HEK293T (cell line): ENCODE measurements around the gene NOP56.

Experiments
- CTCF ChIA-PET: fragments of 350-600 bp; formaldehyde crosslinking; extraction: SDS; loops from one replicate; lab custom pipeline; 2021; ENCODE audit warnings: antibody characterized with exemption, inconsistent platforms; lab: Yijun Ruan, JAX
- POLR2A ChIA-PET: fragments of 350-600 bp; formaldehyde crosslinking; extraction: SDS; loops from one replicate; lab custom pipeline; 2020; ENCODE audit warnings: antibody characterized with exemption, inconsistent platforms; lab: Yijun Ruan, JAX
- DNase-seq: peaks from one replicate; pipeline ENCODE4 v3.0.0; 2012; ENCODE audit warnings: mixed read lengths; ENCODE audit errors: extremely low spot score
- ARNT ChIP-seq: fragments of 450-650 bp; IDR thresholded peaks from 2 replicates; pipeline ENCODE4 v1.6.1; 2017; ENCODE audit warnings: mild to moderate bottlenecking
- BHLHE40 ChIP-seq: fragments of 450-650 bp; IDR thresholded peaks from 2 replicates; pipeline ENCODE4 v1.6.1; 2016; ENCODE audit warnings: mild to moderate bottlenecking, moderate library complexity, borderline replicate concordance
- CTBP1 ChIP-seq: fragments of 450-650 bp; IDR thresholded peaks from 2 replicates; pipeline ENCODE4 v1.6.1; 2016; ENCODE audit warnings: borderline replicate concordance
- ELF4 ChIP-seq: fragments of 450-650 bp; IDR thresholded peaks from 2 replicates; pipeline ENCODE4 v1.6.1; 2017; ENCODE audit warnings: antibody characterized with exemption
- FOXA1 ChIP-seq: fragments of 450-650 bp; IDR thresholded peaks from 2 replicates; pipeline ENCODE4 v1.6.1; 2016; ENCODE audit warnings: mild to moderate bottlenecking
- FOXK2 ChIP-seq: fragments of 450-650 bp; IDR thresholded peaks from 2 replicates; pipeline ENCODE4 v1.6.1; 2016; ENCODE audit warnings: mild to moderate bottlenecking
- FOXM1 ChIP-seq: fragments of 450-650 bp; IDR thresholded peaks from 2 replicates; pipeline ENCODE4 v1.6.1; 2017; ENCODE audit warnings: mild to moderate bottlenecking, borderline replicate concordance
- HDGF ChIP-seq: fragments of 450-650 bp; IDR thresholded peaks from 2 replicates; pipeline ENCODE4 v1.6.1; 2017; ENCODE audit warnings: antibody characterized with exemption, borderline replicate concordance
- L3MBTL2 ChIP-seq: fragments of 450-650 bp; conservative IDR thresholded peaks from 2 replicates; pipeline ENCODE4 v1.6.1; 2016; ENCODE audit warnings: mild to moderate bottlenecking
- LEF1 ChIP-seq: fragments of 450-650 bp; IDR thresholded peaks from 2 replicates; pipeline ENCODE4 v1.6.1; 2017; ENCODE audit warnings: mild to moderate bottlenecking, borderline replicate concordance
- NFRKB ChIP-seq: fragments of 450-650 bp; IDR thresholded peaks from 2 replicates; pipeline ENCODE4 v1.6.1; 2016; ENCODE audit warnings: mild to moderate bottlenecking, moderate library complexity
- SP1 ChIP-seq: fragments of 450-650 bp; IDR thresholded peaks from 2 replicates; pipeline ENCODE4 v1.6.1; 2017
- SUZ12 ChIP-seq: fragments of 450-650 bp; IDR thresholded peaks from 2 replicates; pipeline ENCODE4 v1.6.1; 2016; ENCODE audit warnings: mild to moderate bottlenecking
- TARDBP ChIP-seq: fragments of 450-650 bp; IDR thresholded peaks from 2 replicates; pipeline ENCODE4 v1.6.1; 2016
- ZNF384 ChIP-seq: fragments of 450-650 bp; IDR thresholded peaks from 2 replicates; pipeline ENCODE4 v1.6.1; 2016
- TF ChIP-seq, protein P1 (sequence below): fragments of 450-650 bp; IDR thresholded peaks from 2 replicates; pipeline ENCODE4 v1.6.1; 2016

Gene NOP56

DNA sequence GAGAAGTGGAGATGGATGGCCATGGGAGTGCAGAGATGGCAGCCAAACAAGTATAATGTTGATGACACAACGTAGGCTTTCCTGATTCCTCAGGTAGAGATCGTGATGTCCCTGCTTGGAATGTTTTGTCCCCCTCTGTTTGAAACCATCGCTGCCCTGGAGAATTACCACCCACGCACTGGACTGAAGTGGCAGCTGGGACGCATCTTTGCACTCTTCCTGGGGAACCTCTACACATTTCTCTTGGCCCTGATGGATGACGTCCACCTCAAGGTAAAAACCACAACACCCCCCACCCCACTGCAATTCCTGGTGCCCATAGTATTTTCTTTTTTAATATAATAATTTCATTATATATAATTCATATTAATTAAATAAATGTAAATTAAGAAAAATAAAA is 42.1 kb upstream of the NOP56 start:
- no peak for TF ChIP-seq L3MBTL2
- no peak for TF ChIP-seq FOXK2
- DNase-seq: no peak
- POLR2A ChIA-PET: interaction anchor here (2.1 kb wide), 1 partner anchor 41 kb away, joined by 4 read pairs; no protein-coding TSS in a partner anchor
- CTCF ChIA-PET: interaction anchor here (0.5 kb wide), 1 partner anchor 30 kb away, joined by 3 read pairs; no protein-coding TSS in a partner anchor

DNA sequence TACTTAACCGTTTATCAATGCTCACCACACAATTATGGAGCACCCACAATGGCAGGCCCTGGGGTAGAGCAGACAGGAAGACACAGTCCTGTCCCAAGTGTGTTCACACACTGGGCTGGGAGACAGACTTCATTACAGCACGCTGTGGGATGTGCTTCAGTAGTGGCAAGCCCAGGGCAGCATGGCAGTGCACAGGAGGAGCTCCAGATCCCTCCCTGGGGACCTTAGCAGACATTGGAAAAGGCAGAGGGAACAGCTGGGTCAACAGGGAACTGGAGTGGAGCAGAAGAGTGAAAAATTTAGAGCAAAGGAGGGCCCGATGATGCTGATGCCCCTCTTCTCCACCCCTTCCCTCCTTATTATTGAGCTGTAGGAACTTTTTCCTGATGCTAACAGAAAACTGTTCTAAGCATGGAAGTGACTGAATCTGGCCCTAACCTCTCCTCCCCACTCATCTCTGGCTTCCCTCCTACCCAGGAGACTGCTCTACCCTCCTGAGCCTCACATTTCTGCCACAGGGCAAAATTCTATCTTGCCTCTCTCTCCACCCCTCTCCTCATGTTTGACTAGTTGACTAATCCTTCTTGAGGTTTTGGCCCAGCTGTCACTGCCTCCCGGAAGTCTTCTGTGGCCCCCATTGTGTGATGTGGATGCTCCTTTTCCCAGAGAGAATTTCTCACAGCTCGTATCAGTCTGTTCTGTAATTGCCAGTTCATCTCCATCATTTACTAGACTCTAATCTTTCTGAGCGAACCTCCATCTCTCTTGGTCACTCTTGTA is 41.3 kb upstream of the NOP56 start:
- ChIA-PET POLR2A (no interaction called here), CTCF (no interaction called here)
- no peak for TF ChIP-seq SP1
- no peak for TF ChIP-seq HDGF
- no peak for TF ChIP-seq NFRKB
- no peak for TF ChIP-seq FOXA1
- TF ChIP-seq, protein P1, sequence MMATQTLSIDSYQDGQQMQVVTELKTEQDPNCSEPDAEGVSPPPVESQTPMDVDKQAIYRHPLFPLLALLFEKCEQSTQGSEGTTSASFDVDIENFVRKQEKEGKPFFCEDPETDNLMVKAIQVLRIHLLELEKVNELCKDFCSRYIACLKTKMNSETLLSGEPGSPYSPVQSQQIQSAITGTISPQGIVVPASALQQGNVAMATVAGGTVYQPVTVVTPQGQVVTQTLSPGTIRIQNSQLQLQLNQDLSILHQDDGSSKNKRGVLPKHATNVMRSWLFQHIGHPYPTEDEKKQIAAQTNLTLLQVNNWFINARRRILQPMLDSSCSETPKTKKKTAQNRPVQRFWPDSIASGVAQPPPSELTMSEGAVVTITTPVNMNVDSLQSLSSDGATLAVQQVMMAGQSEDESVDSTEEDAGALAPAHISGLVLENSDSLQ: no peak
- TF ChIP-seq BHLHE40: no peak
- no peak for TF ChIP-seq ARNT
- no peak for DNase-seq

DNA sequence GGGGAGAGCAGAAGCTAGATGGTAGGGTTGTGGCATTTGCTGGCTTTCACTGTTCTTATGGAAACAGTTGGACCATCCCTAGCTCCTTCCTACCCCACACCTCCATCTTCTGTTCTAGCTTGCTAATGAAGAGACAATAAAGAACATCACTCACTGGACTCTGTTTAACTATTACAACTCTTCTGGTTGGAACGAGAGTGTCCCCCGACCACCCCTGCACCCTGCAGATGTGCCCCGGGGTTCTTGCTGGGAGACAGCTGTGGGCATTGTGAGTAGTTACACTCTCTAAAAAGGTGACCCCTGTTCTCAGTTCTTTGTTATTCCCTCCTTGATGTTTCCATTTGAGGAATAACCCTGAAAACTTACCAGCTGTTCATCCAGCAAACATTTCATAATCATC is 40.4 kb upstream of the NOP56 start:
- CTCF ChIA-PET: no interaction called here
- POLR2A ChIA-PET: no interaction called here
- no peak for TF ChIP-seq FOXM1
- TF ChIP-seq FOXK2: no peak
- no peak for TF ChIP-seq SUZ12
- no peak for TF ChIP-seq BHLHE40
- TF ChIP-seq ELF4: no peak
- no peak for TF ChIP-seq L3MBTL2
- TF ChIP-seq TARDBP: no peak
- no peak for TF ChIP-seq ARNT
- no peak for TF ChIP-seq FOXA1
- no peak for TF ChIP-seq HDGF
- TF ChIP-seq NFRKB: no peak
- TF ChIP-seq CTBP1: no peak
- TF ChIP-seq SP1: no peak
- no peak for TF ChIP-seq LEF1
- TF ChIP-seq, protein P1: no peak
- no peak for TF ChIP-seq ZNF384
- no peak for DNase-seq

DNA sequence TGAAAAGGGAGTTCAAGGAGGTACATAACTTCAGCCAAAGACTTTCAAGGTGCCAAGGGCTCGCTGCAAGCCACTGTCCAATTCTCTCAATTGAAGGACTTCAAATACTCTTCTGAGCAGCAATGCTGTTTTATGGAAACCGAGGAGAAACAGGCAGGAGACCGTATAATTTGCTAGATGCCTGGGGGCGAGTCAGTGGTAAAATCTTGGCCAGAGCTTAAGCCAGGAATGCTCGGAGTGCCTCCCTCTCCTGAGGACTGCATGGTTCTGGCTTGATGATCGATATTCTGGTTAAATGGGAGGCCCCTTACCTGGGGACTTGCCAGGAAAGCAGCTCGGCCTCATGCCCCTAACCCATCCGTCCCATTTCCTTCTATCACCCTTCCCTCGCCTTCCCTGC is 35.8 kb upstream of the NOP56 start:
- ChIA-PET CTCF (no interaction called here), POLR2A (no interaction called here)
- DNase-seq: no peak
- TF ChIP-seq SP1 (no peak), HDGF (no peak), LEF1 (no peak), L3MBTL2 (no peak), ELF4 (no peak), FOXK2 (no peak), NFRKB (no peak), FOXA1 (no peak), CTBP1 (no peak), ARNT (no peak)
- TF ChIP-seq, protein P1: no peak

DNA sequence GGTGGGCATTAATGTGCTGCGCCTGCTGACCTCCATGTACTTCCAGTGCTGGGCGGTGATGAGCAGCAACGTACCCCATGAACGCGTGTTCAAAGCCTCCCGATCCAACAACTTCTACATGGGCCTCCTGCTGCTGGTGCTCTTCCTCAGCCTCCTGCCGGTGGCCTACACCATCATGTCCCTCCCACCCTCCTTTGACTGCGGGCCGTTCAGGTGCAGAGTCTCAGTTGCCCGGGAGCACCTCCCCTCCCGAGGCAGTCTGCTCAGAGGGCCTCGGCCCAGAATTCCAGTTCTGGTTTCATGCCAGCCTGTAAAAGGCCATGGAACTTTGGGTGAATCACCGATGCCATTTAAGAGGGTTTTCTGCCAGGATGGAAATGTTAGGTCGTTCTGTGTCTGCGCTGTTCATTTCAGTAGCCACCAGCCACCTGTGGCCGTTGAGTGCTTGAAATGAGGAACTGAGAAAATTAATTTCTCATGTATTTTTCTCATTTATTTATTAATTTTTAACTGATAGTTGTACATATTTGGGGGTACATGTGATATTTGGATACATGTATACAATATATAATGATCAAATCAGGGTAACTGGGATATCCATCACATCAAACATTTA is 35.2 kb upstream of the NOP56 start:
- no peak for DNase-seq
- POLR2A ChIA-PET: no interaction called here
- CTCF ChIA-PET: no interaction called here
- TF ChIP-seq SUZ12 (no peak), FOXM1 (no peak), FOXK2 (no peak), L3MBTL2 (no peak), LEF1 (no peak), BHLHE40 (no peak), ZNF384 (no peak), ELF4 (no peak)

DNA sequence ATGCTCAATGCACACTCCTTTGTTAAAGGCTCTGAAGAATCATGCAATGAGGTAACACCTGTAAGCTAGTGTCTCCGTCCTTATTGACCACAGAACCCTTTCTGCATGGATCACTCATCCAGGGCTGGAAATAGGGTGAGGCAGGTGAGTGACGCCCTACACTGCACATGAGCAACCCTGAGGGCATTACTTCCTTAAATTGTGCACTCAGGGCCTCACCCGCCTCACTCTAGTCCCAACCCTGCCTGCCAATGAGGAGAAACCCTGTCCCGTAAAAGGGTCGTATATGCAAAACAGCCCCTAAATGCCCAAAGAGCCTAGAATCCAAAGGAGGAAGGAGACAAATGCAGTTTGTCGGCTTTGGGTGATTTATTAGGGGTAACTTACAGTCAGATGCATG is 33.6 kb upstream of the NOP56 start:
- TF ChIP-seq CTBP1 (no peak), LEF1 (no peak), TARDBP (no peak), L3MBTL2 (no peak), ARNT (no peak), FOXK2 (no peak), FOXA1 (no peak), HDGF (no peak), FOXM1 (no peak), NFRKB (no peak)
- TF ChIP-seq, protein P1: no peak
- ChIA-PET POLR2A (no interaction called here), CTCF (no interaction called here)
- DNase-seq: no peak
